GM19372 (cell line): ENCODE data around the gene AGAP6.
"Not testable (repeated sequence)": the region's sequence is repeated elsewhere in the genome, so short reads cannot be mapped to it uniquely, and the experiment has no call there.

ENCODE experiments used
- ATAC-seq: cut with Tn5 transposase; IDR thresholded peaks from one replicate; pipeline ENCODE4 v1.9.1; 2021; ENCODE audit warnings: mild to moderate bottlenecking, low read depth, moderate library complexity; ENCODE audit not compliant: unreplicated experiment

Gene AGAP6

GRCh38 chr10:49988376-49988775 lies at the start of gene AGAP6:
TSS of gene AGAP6 (plus strand) at chr10:49988406. CDS start at chr10:49988716, 310 bp downstream.
- not testable (repeated sequence) for ATAC-seq

GRCh38 chr10:49941447-49942338 lies 46.5 kb upstream of the AGAP6 start, which contains the start of the genes PARG and TIMM23B:
TSS of gene PARG (minus strand) at chr10:49942027. CDS start at chr10:49941725, 302 bp downstream.
TSS of gene TIMM23B (plus strand) at chr10:49942053. CDS start at chr10:49942195, 142 bp downstream.
- peak; percentile 74 for ATAC-seq

- peak; percentile 5 for ATAC-seq
Observed at GRCh38 chr10:49942339-49942705, 45.9 kb upstream of the AGAP6 start.

GRCh38 chr10:49943607-49944006 lies 44.6 kb upstream of the AGAP6 start:
- ATAC-seq = not testable (repeated sequence)

GRCh38 chr10:49948142-49948541 lies 40.1 kb upstream of the AGAP6 start:
- not testable (repeated sequence) for ATAC-seq

- not testable (repeated sequence) for ATAC-seq
Observed at GRCh38 chr10:49948737-49949136, 39.5 kb upstream of the AGAP6 start.

- not testable (repeated sequence) for ATAC-seq
Observed at GRCh38 chr10:49952006-49952405, 36.2 kb upstream of the AGAP6 start.

GRCh38 chr10:49953122-49953521 lies 35.1 kb upstream of the AGAP6 start:
- not testable (repeated sequence) for ATAC-seq

GRCh38 chr10:49970331-49970857 lies 17.8 kb upstream of the AGAP6 start:
- ATAC-seq = not testable (repeated sequence)

GRCh38 chr10:49971466-49971865 lies 16.7 kb upstream of the AGAP6 start:
- ATAC-seq = not testable (repeated sequence)

- ATAC-seq = not testable (repeated sequence)
Observed at GRCh38 chr10:49972094-49972493, 16.1 kb upstream of the AGAP6 start.

GRCh38 chr10:49977756-49978155 lies 10.4 kb upstream of the AGAP6 start:
- not testable (repeated sequence) for ATAC-seq

GRCh38 chr10:49987207-49987606 lies 999 bp upstream of the AGAP6 start:
- not testable (repeated sequence) for ATAC-seq

GRCh38 chr10:49995321-49995720 lies 7.1 kb downstream of the AGAP6 start:
- not testable (repeated sequence) for ATAC-seq

- not testable (repeated sequence) for ATAC-seq
Observed at GRCh38 chr10:50014024-50014423, 25.8 kb downstream of the AGAP6 start.

GRCh38 chr10:50015596-50016220 lies 27.5 kb downstream of the AGAP6 start:
- ATAC-seq = not testable (repeated sequence)

- not testable (repeated sequence) for ATAC-seq
Observed at GRCh38 chr10:50016926-50017325, 28.7 kb downstream of the AGAP6 start.

- ATAC-seq = not testable (repeated sequence)
Observed at GRCh38 chr10:50017646-50018045, 29.4 kb downstream of the AGAP6 start.

GRCh38 chr10:50019279-50019678 lies 31.1 kb downstream of the AGAP6 start:
- not testable (repeated sequence) for ATAC-seq

GRCh38 chr10:50020451-50021024 lies 32.3 kb downstream of the AGAP6 start:
- ATAC-seq = not testable (repeated sequence)

- no peak for ATAC-seq
Observed at GRCh38 chr10:50021646-50022045, 33.4 kb downstream of the AGAP6 start.
